ENCODE data around the gene UBALD2. TPM values are rescaled to one million over a fixed set of nuclear protein-coding genes. Genes with fewer than 3 reads are reported as not detected.

Gene UBALD2
- total RNA-seq, 4 donors from 2014 or later: 6.1 to 8.8 (median 8.4) TPM

- no peak for TF ChIP-seq POLR2AphosphoS5 (IDR thresholded peaks at IDR 0.05)
- TF ChIP-seq CTCF (IDR thresholded peaks at IDR 0.05): no peak
- no peak for TF ChIP-seq EP300 (IDR thresholded peaks at IDR 0.05)
- no peak for TF ChIP-seq POLR2A (IDR thresholded peaks at IDR 0.05)
- H3K36me3 ChIP-seq: no peaks in the 10 kb centered on the region
Observed at GRCh38 chr17:76237859-76238313, 27.3 kb upstream of the UBALD2 start.

GRCh38 chr17:76238847-76239537 lies 26.2 kb upstream of the UBALD2 start:
- 59 to 65% methylated on average over 6 to 11 of the region's 11 CpGs for whole genome bisulfite sequencing, 2 donors (ENCODE audit: low coverage in 1 of 2)
- Histone ChIP-seq H3K27ac (peak overlapping the region in 2 of 4 donors; percentile 69 to 78), H3K36me3 (no peaks in the 10 kb centered on the region), H3K4me1 (peaks cover 0 to 22% (median 11%) of the 10 kb centered on the region in 3 donors), H3K4me3 (peak overlapping the region in 1 of 2 donors; percentile 64), H3K27me3 (peaks cover 46% of the 10 kb centered on the region), H3K9me3 (no peaks in the 10 kb centered on the region)
- ATAC-seq: no peak
- TF ChIP-seq EP300 (IDR thresholded peaks at IDR 0.05): no peak
- TF ChIP-seq POLR2A (IDR thresholded peaks at IDR 0.05): no peak
- no peak for TF ChIP-seq POLR2AphosphoS5 (IDR thresholded peaks at IDR 0.05)
- no peak for TF ChIP-seq CTCF (IDR thresholded peaks at IDR 0.05)

More at GRCh38 chr17:76237859-76238313, 27.3 kb upstream of the UBALD2 start:
- 74 to 77% methylated on average over 3 of the region's 7 CpGs for WGBS, 2 donors (ENCODE audit: low coverage in 1 of 2)
- ATAC-seq: no peak
- Histone ChIP-seq H3K9me3 (no peaks in the 10 kb centered on the region), H3K27me3 (peaks cover 35% of the 10 kb centered on the region), H3K27ac (no peak overlapping the region), H3K4me3 (no peak overlapping the region), H3K4me1 (peaks cover 0 to 22% (median 11%) of the 10 kb centered on the region in 3 donors)

GRCh38 chr17:76239538-76240274 lies 25.4 kb upstream of the UBALD2 start:
- no CpG with 5 or more reads among the region's 75 CpGs for WGBS, 2 donors (ENCODE audit: low coverage in 1 of 2)

GRCh38 chr17:76240461-76241203 lies 24.5 kb upstream of the UBALD2 start, which contains the start of gene RNF157:
Gene RNF157, minus strand, starts transcription at chr17:76240493. Its CDS starts 253 bp downstream, at chr17:76240240.
- peaks cover 62% of the 10 kb centered on the region for H3K27me3 ChIP-seq
- H3K36me3 ChIP-seq: no peaks in the 10 kb centered on the region
- TF ChIP-seq EP300 (IDR thresholded peaks at IDR 0.05) (no peak), POLR2AphosphoS5 (IDR thresholded peaks at IDR 0.05) (peak; percentile 12), POLR2A (IDR thresholded peaks at IDR 0.05) (no peak)
- no peaks in the 10 kb centered on the region for H3K9me3 ChIP-seq
- H3K4me3 ChIP-seq: peak within 1 kb of the TSS; percentile 28 to 64
- no CpG with 5 or more reads among the region's 102 CpGs for WGBS, 2 donors (ENCODE audit: low coverage in 1 of 2)
- H3K27ac ChIP-seq: peak within 1 kb of the TSS in 3 of 4 donors; percentile 59 to 78 (median 69)
- peak; percentile 93 for ATAC-seq
- H3K4me1 ChIP-seq: peaks cover 0 to 22% (median 11%) of the 10 kb centered on the region in 3 donors

More at GRCh38 chr17:76239538-76240274, 25.4 kb upstream of the UBALD2 start:
- H3K4me3 ChIP-seq: peak overlapping the region; percentile 23 to 64
- H3K27me3 ChIP-seq: peaks cover 53% of the 10 kb centered on the region
- no peaks in the 10 kb centered on the region for H3K36me3 ChIP-seq
- peak overlapping the region in 3 of 4 donors; percentile 59 to 78 (median 69) for H3K27ac ChIP-seq
- H3K4me1 ChIP-seq: peaks cover 0 to 22% (median 11%) of the 10 kb centered on the region in 3 donors
- ATAC-seq: no peak
- no peaks in the 10 kb centered on the region for H3K9me3 ChIP-seq
- TF ChIP-seq CTCF (IDR thresholded peaks at IDR 0.05) (no peak), EP300 (IDR thresholded peaks at IDR 0.05) (no peak), POLR2A (IDR thresholded peaks at IDR 0.05) (no peak), POLR2AphosphoS5 (IDR thresholded peaks at IDR 0.05) (no peak)

- Histone ChIP-seq H3K27ac (peak overlapping the region in 3 of 4 donors; percentile 49 to 70 (median 59)), H3K27me3 (peaks cover 68% of the 10 kb centered on the region), H3K9me3 (no peaks in the 10 kb centered on the region), H3K36me3 (no peaks in the 10 kb centered on the region), H3K4me3 (peak overlapping the region; percentile 28 to 64), H3K4me1 (peaks cover 0 to 22% (median 11%) of the 10 kb centered on the region in 3 donors)
- ATAC-seq: peak; percentile 12
- WGBS, 2 donors (ENCODE audit: low coverage in 1 of 2): 6 to 15% methylated on average over 12 of the region's 12 CpGs
- no peak for TF ChIP-seq CTCF (IDR thresholded peaks at IDR 0.05)
Observed at GRCh38 chr17:76241204-76241538, 24.0 kb upstream of the UBALD2 start.
